ENCODE data around the gene TNS1. TPM values are rescaled to one million over a fixed set of nuclear protein-coding genes. Genes with fewer than 3 reads are reported as not detected.

TNS1 gene
- total RNA-seq, 1 experiment from 2014 or later = 1.5 TPM

GRCh38 chr2:218033208-218033589, 30.4 kb upstream of the TNS1 start:
- no peak for ATAC-seq
- ChIA-PET CTCF (no interaction called here), POLR2A (ENCODE audit: unreplicated experiment) (no interaction called here)
- Histone ChIP-seq H2AFZ (ENCODE audit: low read length) (no peak overlapping the region), H3K79me2 (ENCODE audit: low read length) (no peaks in the 10 kb centered on the region), H3K27ac (ENCODE audit: low read length) (no peak overlapping the region), H3K27me3 (ENCODE audit: low read length) (peaks cover 11% of the 10 kb centered on the region), H3K9ac (ENCODE audit: low read length) (no peak overlapping the region), H3K4me1 (ENCODE audit: insufficient read depth, low read length) (no peaks in the 10 kb centered on the region), H3K9me2 (replicated peaks; ENCODE audit: low read length) (no peaks in the 10 kb centered on the region), H3K9me3 (ENCODE audit: low read length) (no peaks in the 10 kb centered on the region), H3K4me3 (ENCODE audit: low read length) (no peak overlapping the region), H3K4me2 (ENCODE audit: low read length) (no peak overlapping the region), H3K36me3 (ENCODE audit: low read depth, low read length) (no peaks in the 10 kb centered on the region), H4K20me1 (ENCODE audit: low read length) (no peaks in the 10 kb centered on the region), H3F3A (ENCODE audit: low read length, unreplicated experiment) (no peaks in the 10 kb centered on the region)
- no TSS peak for BruUV-seq (replicated peaks)
- DNase-seq = no peak
- TF ChIP-seq, protein P1, sequence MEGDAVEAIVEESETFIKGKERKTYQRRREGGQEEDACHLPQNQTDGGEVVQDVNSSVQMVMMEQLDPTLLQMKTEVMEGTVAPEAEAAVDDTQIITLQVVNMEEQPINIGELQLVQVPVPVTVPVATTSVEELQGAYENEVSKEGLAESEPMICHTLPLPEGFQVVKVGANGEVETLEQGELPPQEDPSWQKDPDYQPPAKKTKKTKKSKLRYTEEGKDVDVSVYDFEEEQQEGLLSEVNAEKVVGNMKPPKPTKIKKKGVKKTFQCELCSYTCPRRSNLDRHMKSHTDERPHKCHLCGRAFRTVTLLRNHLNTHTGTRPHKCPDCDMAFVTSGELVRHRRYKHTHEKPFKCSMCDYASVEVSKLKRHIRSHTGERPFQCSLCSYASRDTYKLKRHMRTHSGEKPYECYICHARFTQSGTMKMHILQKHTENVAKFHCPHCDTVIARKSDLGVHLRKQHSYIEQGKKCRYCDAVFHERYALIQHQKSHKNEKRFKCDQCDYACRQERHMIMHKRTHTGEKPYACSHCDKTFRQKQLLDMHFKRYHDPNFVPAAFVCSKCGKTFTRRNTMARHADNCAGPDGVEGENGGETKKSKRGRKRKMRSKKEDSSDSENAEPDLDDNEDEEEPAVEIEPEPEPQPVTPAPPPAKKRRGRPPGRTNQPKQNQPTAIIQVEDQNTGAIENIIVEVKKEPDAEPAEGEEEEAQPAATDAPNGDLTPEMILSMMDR (conservative IDR thresholded peaks at IDR 0.05; ENCODE audit: low read depth, low read length) = no peak
- TF ChIP-seq EZH2phosphoT487 (IDR thresholded peaks at IDR 0.05; ENCODE audit: borderline replicate concordance, low read length) (no peak), EZH2 (IDR thresholded peaks at IDR 0.05; ENCODE audit: low read length, unreplicated experiment) (no peak)
- intact Hi-C loops (cut with micrococcal nuclease) = no loop called here

DNA sequence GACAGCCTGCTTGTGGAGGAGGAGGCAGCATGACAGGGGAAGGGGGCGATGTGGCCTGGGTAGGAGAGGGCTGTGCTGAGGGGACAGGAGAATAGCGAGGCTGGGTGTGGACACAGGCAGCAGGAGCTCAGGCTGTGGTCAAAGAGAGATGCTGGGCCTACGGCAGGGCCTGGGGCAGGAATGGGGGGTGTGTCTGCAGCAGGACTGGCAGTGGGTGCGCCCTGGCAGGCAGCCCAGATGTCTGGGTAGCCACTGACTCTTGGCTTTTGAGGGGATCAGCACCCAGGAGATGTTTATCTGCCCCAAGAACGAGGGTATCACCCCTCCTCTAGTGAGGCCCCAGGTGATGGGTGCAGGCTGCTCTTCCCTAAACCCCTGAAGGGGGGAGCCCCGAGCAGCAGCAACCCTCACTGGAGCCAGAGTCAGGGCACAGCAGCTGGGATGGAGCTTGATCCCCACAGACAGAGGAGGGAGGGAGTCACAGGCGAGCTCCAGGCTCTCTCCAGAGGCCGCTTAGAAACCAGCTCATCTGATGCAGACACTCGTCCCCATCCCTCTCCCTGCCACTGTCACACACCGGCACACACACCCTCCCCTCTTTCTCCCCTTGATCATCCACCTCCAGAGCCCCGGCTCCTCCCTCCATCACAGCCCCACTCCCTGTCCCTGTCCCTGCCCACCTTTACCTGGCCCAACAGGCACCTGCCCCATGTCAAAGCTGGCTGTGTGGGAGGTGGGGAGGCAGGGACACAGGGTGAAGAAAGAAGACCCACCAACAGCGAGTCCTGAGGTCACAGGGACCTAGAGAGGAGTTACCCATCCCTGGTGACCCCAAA, 29.8 kb upstream of the TNS1 start:
- Histone ChIP-seq H3K9me2 (replicated peaks; ENCODE audit: low read length) (no peaks in the 10 kb centered on the region), H3K36me3 (ENCODE audit: low read depth, low read length) (no peaks in the 10 kb centered on the region), H3F3A (ENCODE audit: low read length, unreplicated experiment) (no peaks in the 10 kb centered on the region), H3K9me3 (ENCODE audit: low read length) (no peaks in the 10 kb centered on the region), H3K4me3 (ENCODE audit: low read length) (no peak overlapping the region), H3K79me2 (ENCODE audit: low read length) (no peaks in the 10 kb centered on the region), H3K4me1 (ENCODE audit: insufficient read depth, low read length) (no peaks in the 10 kb centered on the region), H3K9ac (ENCODE audit: low read length) (no peak overlapping the region), H3K27ac (ENCODE audit: low read length) (no peak overlapping the region), H2AFZ (ENCODE audit: low read length) (no peak overlapping the region), H4K20me1 (ENCODE audit: low read length) (no peaks in the 10 kb centered on the region), H3K4me2 (ENCODE audit: low read length) (no peak overlapping the region), H3K27me3 (ENCODE audit: low read length) (peaks cover 10% of the 10 kb centered on the region)
- DNase-seq (no peak), ATAC-seq (no peak)
- POLR2A ChIA-PET (ENCODE audit: unreplicated experiment) = interaction anchor here (0.5 kb wide), 1 partner anchor 1980 kb away, joined by 5 read pairs; no protein-coding TSS in a partner anchor
- CTCF ChIA-PET = interaction anchor here (0.6 kb wide), 1 partner anchor 187 kb away, joined by 3 read pairs; no protein-coding TSS in a partner anchor
- TF ChIP-seq EZH2phosphoT487 (IDR thresholded peaks at IDR 0.05; ENCODE audit: borderline replicate concordance, low read length) (no peak), EZH2 (IDR thresholded peaks at IDR 0.05; ENCODE audit: low read length, unreplicated experiment) (no peak)
- TF ChIP-seq, protein P1 (conservative IDR thresholded peaks at IDR 0.05; ENCODE audit: low read depth, low read length) = no peak
- BruUV-seq (replicated peaks) = no TSS peak
- intact Hi-C loops (cut with micrococcal nuclease) = no loop called here

GRCh38 chr2:218031771-218032257, 29.0 kb upstream of the TNS1 start:
- TF ChIP-seq, protein P1 (conservative IDR thresholded peaks at IDR 0.05; ENCODE audit: low read depth, low read length) = no peak
- TF ChIP-seq EZH2phosphoT487 (IDR thresholded peaks at IDR 0.05; ENCODE audit: borderline replicate concordance, low read length) (no peak), EZH2 (IDR thresholded peaks at IDR 0.05; ENCODE audit: low read length, unreplicated experiment) (no peak)
- no peak overlapping the region for H3K4me3 ChIP-seq (ENCODE audit: low read length)
- no peak overlapping the region for H2AFZ ChIP-seq (ENCODE audit: low read length)
- intact Hi-C loops (cut with micrococcal nuclease) = no loop called here
- H3K4me1 ChIP-seq (ENCODE audit: insufficient read depth, low read length) = no peaks in the 10 kb centered on the region
- no peak for DNase-seq
- ChIA-PET POLR2A (ENCODE audit: unreplicated experiment) (interaction anchor here (0.5 kb wide), 1 partner anchor 1980 kb away, joined by 5 read pairs; no protein-coding TSS in a partner anchor), CTCF (no interaction called here)
- no peaks in the 10 kb centered on the region for H3K9me2 ChIP-seq (replicated peaks; ENCODE audit: low read length)
- no peak overlapping the region for H3K27ac ChIP-seq (ENCODE audit: low read length)
- ATAC-seq = no peak
- no peaks in the 10 kb centered on the region for H3K36me3 ChIP-seq (ENCODE audit: low read depth, low read length)
- no peaks in the 10 kb centered on the region for H3K79me2 ChIP-seq (ENCODE audit: low read length)
- BruUV-seq (replicated peaks) = no TSS peak
- H3K27me3 ChIP-seq (ENCODE audit: low read length) = peaks cover 6% of the 10 kb centered on the region
- H4K20me1 ChIP-seq (ENCODE audit: low read length) = no peaks in the 10 kb centered on the region
- no peaks in the 10 kb centered on the region for H3F3A ChIP-seq (ENCODE audit: low read length, unreplicated experiment)
- no peaks in the 10 kb centered on the region for H3K9me3 ChIP-seq (ENCODE audit: low read length)
- H3K9ac ChIP-seq (ENCODE audit: low read length) = no peak overlapping the region
- no peak overlapping the region for H3K4me2 ChIP-seq (ENCODE audit: low read length)
